Mammary epithelial cell (primary cell): Measurements from ENCODE around the gene PTGER2.

Experiments
- EZH2 ChIP-seq: IDR thresholded peaks from 2 replicates; pipeline ENCODE4 v1.6.1; 2012; ENCODE audit warnings: low read length, inconsistent platforms, borderline replicate concordance
- TF ChIP-seq, protein P1 (sequence below), 2 donors: IDR thresholded peaks in 1 of 2; conservative IDR thresholded peaks in 1 of 2; 2 replicates each; pipeline ENCODE4 v1.5.1; 2011 to 2012; ENCODE audit warnings: inconsistent platforms in 2 of 2, low read length in 2 of 2, mild to moderate bottlenecking in 2 of 2, control low read depth in 1 of 2, low read depth in 1 of 2; ENCODE audit not compliant: insufficient read depth in 1 of 2; ENCODE audit errors: extremely low read depth in 1 of 2

DNA sequence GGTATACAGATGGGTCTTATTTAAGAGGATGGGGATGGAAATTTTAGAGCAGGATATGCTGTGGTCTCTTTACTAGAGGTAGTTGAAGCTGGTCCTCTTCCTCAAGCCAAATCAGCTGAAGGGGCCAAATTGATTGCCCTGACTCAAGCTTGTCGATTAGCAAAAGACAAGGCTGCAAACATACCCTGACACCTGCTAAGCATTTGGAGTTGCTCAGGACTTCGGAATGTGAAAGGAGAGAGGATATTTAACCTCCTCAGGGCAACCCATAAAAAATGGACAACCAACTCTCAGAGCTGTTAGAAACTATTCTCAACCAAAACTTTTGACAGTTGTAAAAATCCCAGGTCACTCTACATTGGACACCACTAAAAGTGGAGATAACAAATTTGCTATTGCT lies 31.0 kb upstream of the PTGER2 start:
- TF ChIP-seq, protein P1, sequence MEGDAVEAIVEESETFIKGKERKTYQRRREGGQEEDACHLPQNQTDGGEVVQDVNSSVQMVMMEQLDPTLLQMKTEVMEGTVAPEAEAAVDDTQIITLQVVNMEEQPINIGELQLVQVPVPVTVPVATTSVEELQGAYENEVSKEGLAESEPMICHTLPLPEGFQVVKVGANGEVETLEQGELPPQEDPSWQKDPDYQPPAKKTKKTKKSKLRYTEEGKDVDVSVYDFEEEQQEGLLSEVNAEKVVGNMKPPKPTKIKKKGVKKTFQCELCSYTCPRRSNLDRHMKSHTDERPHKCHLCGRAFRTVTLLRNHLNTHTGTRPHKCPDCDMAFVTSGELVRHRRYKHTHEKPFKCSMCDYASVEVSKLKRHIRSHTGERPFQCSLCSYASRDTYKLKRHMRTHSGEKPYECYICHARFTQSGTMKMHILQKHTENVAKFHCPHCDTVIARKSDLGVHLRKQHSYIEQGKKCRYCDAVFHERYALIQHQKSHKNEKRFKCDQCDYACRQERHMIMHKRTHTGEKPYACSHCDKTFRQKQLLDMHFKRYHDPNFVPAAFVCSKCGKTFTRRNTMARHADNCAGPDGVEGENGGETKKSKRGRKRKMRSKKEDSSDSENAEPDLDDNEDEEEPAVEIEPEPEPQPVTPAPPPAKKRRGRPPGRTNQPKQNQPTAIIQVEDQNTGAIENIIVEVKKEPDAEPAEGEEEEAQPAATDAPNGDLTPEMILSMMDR (conservative IDR thresholded peaks at IDR 0.05 in 1 of 2, IDR thresholded peaks at IDR 0.05 in 1 of 2; ENCODE audit: extremely low read depth in 1 of 2, insufficient read depth in 1 of 2, low read depth in 1 of 2, low read length in 2 of 2) = no peak
- no peak for TF ChIP-seq EZH2
